GM12878 (cell line): ENCODE measurements around the gene CWF19L2. TPM values are rescaled to one million over a fixed set of nuclear protein-coding genes. Genes with fewer than 3 reads are reported as not detected.

Source experiments
- ATAC-seq: fragments of 200-7000 bp; cut with Tn5 transposase; 3 replicates; pipeline ENCODE4 v1.9.1; 2020; ENCODE audit warnings: mild to moderate bottlenecking, moderate library complexity
- BruUV-seq: library from RNA; stranded (reverse); fragments of 400-500 nt; replicated peaks from 2 replicates; lab custom pipeline; 2021; lab: Mats Ljungman, UMichigan
- CTCF ChIA-PET: fragments of 300-600 bp; sonication (Branson Sonifier 250); formaldehyde crosslinking; extraction: SDS; loops from one replicate; lab custom pipeline; 2021; ENCODE audit warnings: inconsistent platforms; lab: Yijun Ruan, JAX
- POLR2A ChIA-PET: fragments of 350-600 bp; formaldehyde crosslinking; extraction: SDS; loops from one replicate; lab custom pipeline; 2021; ENCODE audit warnings: inconsistent platforms; lab: Charles Lee
- RAD21 ChIA-PET: fragments of 300-600 bp; sonication (Branson Sonifier 250); formaldehyde crosslinking; loops from one replicate; lab custom pipeline; 2023; ENCODE audit warnings: antibody characterized with exemption; ENCODE audit not compliant: unreplicated experiment; lab: Charles Lee
- SMC1A ChIA-PET: fragments of 300-600 bp; sonication (Branson Sonifier 250); formaldehyde crosslinking; loops from one replicate; lab custom pipeline; 2023; ENCODE audit not compliant: unreplicated experiment, uncharacterized antibody; lab: Charles Lee
- DNase-seq: peaks from one replicate; pipeline ENCODE4 v3.0.0-alpha.2; 2011; ENCODE audit warnings: low read depth, low spot score
- FAIRE-seq: peaks from 3 replicates; lab custom pipeline; 2011; peaks lifted over from hg19 to GRCh38; lab: Jason Lieb, UNC
- H2AFZ ChIP-seq: 2 replicates; pipeline ENCODE4 v1.6.0; 2011; ENCODE audit warnings: low read depth, low read length, control low read depth; ENCODE audit not compliant: control insufficient read depth
- H3K27ac ChIP-seq: 2 replicates; pipeline ENCODE4 v1.5.1; 2011; ENCODE audit warnings: control low read depth; ENCODE audit not compliant: control insufficient read depth, insufficient read depth
- H3K27me3 ChIP-seq, 2 experiments: replicated peaks in 1 of 2; 2 replicates each; pipeline versions ENCODE4 v1.6.0 to v1.6.1; 2011; ENCODE audit warnings: low read length in 1 of 2; ENCODE audit not compliant: control insufficient read depth in 2 of 2, insufficient read depth in 2 of 2
- H3K36me3 ChIP-seq, 2 experiments: 2 replicates each; pipeline ENCODE4 v1.5.1; 2011; ENCODE audit warnings: low read length in 1 of 2; ENCODE audit not compliant: control insufficient read depth in 2 of 2, insufficient read depth in 2 of 2
- H3K4me1 ChIP-seq: 2 replicates; pipeline ENCODE4 v1.6.1; 2011; ENCODE audit warnings: mild to moderate bottlenecking, low read length, moderate library complexity, mixed read lengths; ENCODE audit not compliant: control insufficient read depth, insufficient read depth
- H3K4me2 ChIP-seq: 2 replicates; pipeline ENCODE4 v1.6.0; 2011; ENCODE audit warnings: control low read depth; ENCODE audit not compliant: control insufficient read depth, insufficient read depth
- H3K4me3 ChIP-seq: fragments of 200-600 bp; sonication (generic); 2 replicates; pipeline ENCODE4 v1.5.1; 2016
- H3K79me2 ChIP-seq: 2 replicates; pipeline ENCODE4 v1.6.0; 2011; ENCODE audit warnings: low read length; ENCODE audit not compliant: control insufficient read depth, insufficient read depth
- H3K9ac ChIP-seq: 2 replicates; pipeline ENCODE4 v1.8.0; 2011; ENCODE audit warnings: low read length, control low read depth, mixed read lengths; ENCODE audit not compliant: control insufficient read depth, insufficient read depth
- H3K9me3 ChIP-seq: replicated peaks from 3 replicates; pipeline ENCODE4 v1.5.1; 2011; ENCODE audit warnings: mild to moderate bottlenecking, low read length; ENCODE audit not compliant: control insufficient read depth, insufficient read depth
- H4K20me1 ChIP-seq: 2 replicates; pipeline ENCODE4 v1.6.0; 2011; ENCODE audit not compliant: control insufficient read depth, insufficient read depth
- ASH2L ChIP-seq: fragments of 300-600, 200-600 bp; sonication (generic); IDR thresholded peaks from 2 replicates; pipeline ENCODE4 v1.6.1; 2017; ENCODE audit warnings: low read depth, mild to moderate bottlenecking, borderline replicate concordance
- DPF2 ChIP-seq: fragments of 450-650 bp; IDR thresholded peaks from 2 replicates; pipeline ENCODE4 v1.6.1; 2017; ENCODE audit warnings: mild to moderate bottlenecking
- IRF4 ChIP-seq: IDR thresholded peaks from 2 replicates; pipeline ENCODE4 v1.6.1; 2011; ENCODE audit warnings: low read depth, low read length
- MEF2B ChIP-seq: fragments of 450-650 bp; IDR thresholded peaks from 2 replicates; pipeline ENCODE4 v1.6.1; 2018; ENCODE audit warnings: mild to moderate bottlenecking, moderate library complexity; ENCODE audit not compliant: partially characterized antibody, poor library complexity, severe bottlenecking
- MYC ChIP-seq: IDR thresholded peaks from 2 replicates; pipeline ENCODE4 v1.6.1; 2011; ENCODE audit warnings: mild to moderate bottlenecking, low read length, moderate library complexity, inconsistent platforms; ENCODE audit not compliant: insufficient read depth, insufficient replicate concordance, insufficient read length, severe bottlenecking
- NR2C1 ChIP-seq: fragments of 450-650 bp; IDR thresholded peaks from 2 replicates; pipeline ENCODE4 v1.6.1; 2017; ENCODE audit warnings: antibody characterized with exemption, mild to moderate bottlenecking, moderate library complexity
- PML ChIP-seq: IDR thresholded peaks from 2 replicates; pipeline ENCODE4 v1.6.1; 2012; ENCODE audit warnings: low read length, inconsistent platforms
- POLR2AphosphoS2 ChIP-seq: IDR thresholded peaks from 2 replicates; pipeline ENCODE4 v1.6.1; 2011; ENCODE audit warnings: low read depth, mild to moderate bottlenecking, low read length, improper control_type of control experiment, moderate library complexity
- SIN3A ChIP-seq: IDR thresholded peaks from 2 replicates; pipeline ENCODE4 v1.6.1; 2012; ENCODE audit warnings: low read depth, low read length, improper control_type of control experiment
- SMAD1 ChIP-seq: fragments of 450-650 bp; IDR thresholded peaks from 2 replicates; pipeline ENCODE4 v1.6.1; 2018; ENCODE audit warnings: mild to moderate bottlenecking, low read depth; ENCODE audit not compliant: partially characterized antibody
- SUPT20H ChIP-seq: IDR thresholded peaks from 2 replicates; pipeline ENCODE4 v1.6.1; 2011; ENCODE audit warnings: low read depth, mild to moderate bottlenecking, low read length, moderate library complexity, borderline replicate concordance; ENCODE audit not compliant: control insufficient read depth
- ZBED1 ChIP-seq: IDR thresholded peaks from 2 replicates; pipeline ENCODE4 v1.6.1; 2016; ENCODE audit warnings: borderline replicate concordance
- ZNF207 ChIP-seq: fragments of 450-650 bp; IDR thresholded peaks from 2 replicates; pipeline ENCODE4 v1.6.1; 2014; ENCODE audit warnings: antibody characterized with exemption, mild to moderate bottlenecking, borderline replicate concordance
- ZZZ3 ChIP-seq: IDR thresholded peaks from 2 replicates; pipeline ENCODE4 v1.6.1; 2011; ENCODE audit warnings: low read depth; ENCODE audit not compliant: control insufficient read depth, insufficient read length
- WGBS: methylation state at CpG from one replicate; pipeline ENCODE4 v1.1.6; 2016; ENCODE audit warnings: low lambda C conversion rate; ENCODE audit not compliant: insufficient replicate concordance, insufficient coverage; ENCODE audit errors: missing lambda C conversion rate; 5-methylcytosine and 5-hydroxymethylcytosine counted together
- in situ Hi-C: fragments of 300-500 bp; cut with MboI; formaldehyde crosslinking; loops from 9 replicates; pipeline ENCODE4 v1.14.3; 2018; ENCODE audit warnings: mixed read lengths
- intact Hi-C: fragments of 100-400 bp; cut with micrococcal nuclease; formaldehyde crosslinking; loops from one replicate; pipeline ENCODE4 v1.14.2; 2022; ENCODE audit not compliant: unreplicated experiment
- polyA plus RNA-seq, 11 experiments: library from polyadenylated mRNA; depleted of rRNA in 4 of 11; unstranded in 6 of 11; stranded (reverse) in 5 of 11; fragments of >200 nt; fragmentation: Nextera tagmentation in 4 of 11; fragmentation: Illumina TruSeq in 1 of 11; extraction: Ambion mirVana in 4 of 11; extraction: Trizol in 1 of 11; gene quantifications; 1 replicate in 1 of 11; 2 replicates in 10 of 11; pipeline versions ENCODE4 v1.2.1 to v1.2.3, GENCODE V29; 2011 to 2016; ENCODE audit warnings: inconsistent platforms in 2 of 11, missing spikeins in 2 of 11, low read depth in 1 of 11
- total RNA-seq, 4 experiments: library from RNA; depleted of rRNA in 3 of 4; stranded (reverse); fragments of >200 nt in 3 of 4; fragmentation: Illumina TruSeq in 1 of 4; extraction: Trizol in 1 of 4; gene quantifications; 2 replicates each; pipeline versions ENCODE4 v1.2.1 to v1.2.3, GENCODE V29; 2013 to 2021
- TF ChIP-seq, protein P1 (sequence below): fragments of 450-650 bp; IDR thresholded peaks from 2 replicates; pipeline ENCODE4 v1.6.1; 2016; ENCODE audit warnings: mild to moderate bottlenecking, moderate library complexity, borderline replicate concordance
- TF ChIP-seq, protein P2 (sequence below): fragments of 450-650 bp; formaldehyde crosslinking; IDR thresholded peaks from 2 replicates; pipeline ENCODE4 v1.5.0; 2022; ENCODE audit warnings: mild to moderate bottlenecking, missing genetic modification characterization

Gene CWF19L2
- total and polyA plus RNA-seq, 10 of the 15 experiments (the other 5 are each of a cell fraction or from before 2014, with no cell fraction given), result 4.5 to 18.8 (median 7.2) TPM

DNA sequence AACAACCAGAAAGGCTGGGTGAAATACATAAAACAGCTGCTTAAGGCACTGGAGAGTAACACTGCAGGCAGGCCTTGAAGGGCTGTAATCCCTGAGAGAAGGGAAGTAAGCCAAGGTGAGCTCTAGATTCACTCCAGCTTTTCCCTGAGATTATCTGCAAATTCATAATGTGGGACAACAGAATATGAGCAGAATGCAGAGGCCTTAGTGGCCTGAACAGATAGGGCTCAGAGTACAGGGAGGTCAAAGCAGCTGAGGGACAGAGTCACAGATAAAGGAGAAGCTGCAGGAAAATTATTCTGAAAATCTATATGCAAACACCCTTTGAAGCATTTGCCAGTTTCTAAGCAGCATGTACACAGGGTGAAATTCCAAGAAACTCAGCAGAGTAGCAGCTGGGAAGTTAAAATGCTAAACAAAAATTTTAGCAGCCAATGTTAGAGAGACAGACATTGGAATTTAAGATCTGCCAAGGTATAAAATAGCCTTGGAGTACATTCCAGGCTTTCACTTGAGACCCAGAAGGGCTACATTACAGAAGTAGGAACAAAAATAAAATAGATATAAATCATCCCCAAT, 48.1 kb upstream of the CWF19L2 start (continued):
- no peak for TF ChIP-seq MEF2B

DNA sequence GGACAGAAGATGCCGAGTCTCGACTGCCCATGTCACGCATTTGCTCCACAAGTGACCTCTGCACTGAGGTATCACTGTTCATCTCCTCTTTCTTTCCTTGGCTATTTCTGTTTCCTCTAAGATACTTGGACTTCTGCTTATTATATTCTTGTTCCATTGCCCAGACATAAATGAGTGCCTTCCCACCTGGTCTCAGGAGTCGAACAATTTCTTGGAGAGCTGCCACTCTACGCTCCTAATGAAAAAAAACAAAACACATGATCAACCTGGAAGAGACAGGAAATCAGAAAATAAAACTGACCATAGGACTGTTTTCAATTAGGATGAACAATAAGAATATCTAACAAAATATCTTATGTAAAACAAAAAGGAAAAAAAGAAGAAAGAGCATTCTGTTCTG, 47.4 kb upstream of the CWF19L2 start:
- no TSS peak for BruUV-seq
- H3K27ac ChIP-seq, result no peak overlapping the region
- H3K79me2 ChIP-seq, result no peaks in the 10 kb centered on the region
- H3K36me3 ChIP-seq, result peaks cover 1 to 4% of the 10 kb centered on the region in 2 experiments; a peak in 2 of 4 replicates
- in situ Hi-C loops, result no loop called here
- 100% methylated on average over 5 of the region's 5 CpGs for WGBS
- no peak overlapping the region for H3K4me3 ChIP-seq
- CTCF ChIA-PET, result interaction anchor here (1.0 kb wide), 1 partner anchor 29 kb away, joined by 3 read pairs; no protein-coding TSS in a partner anchor
- H3K4me1 ChIP-seq, result no peaks in the 10 kb centered on the region
- FAIRE-seq (no peak), ATAC-seq (no peak), DNase-seq (no peak)
- H4K20me1 ChIP-seq, result no peaks in the 10 kb centered on the region
- no peak overlapping the region for H2AFZ ChIP-seq
- H3K9me3 ChIP-seq, result peaks cover 4% of the 10 kb centered on the region; the same call in 1 of the 3 replicates
- H3K4me2 ChIP-seq, result no peak overlapping the region
- H3K9ac ChIP-seq, result no peak overlapping the region
- POLR2A ChIA-PET, result no interaction called here
- SMC1A ChIA-PET, result interaction anchor here (1.3 kb wide), 1 partner anchor 27 kb away, joined by 3 read pairs; no protein-coding TSS in a partner anchor
- intact Hi-C loops, result no loop called here
- no peaks in the 10 kb centered on the region for H3K27me3 ChIP-seq
- RAD21 ChIA-PET, result no interaction called here
- no peak for TF ChIP-seq PML
- no peak for TF ChIP-seq MYC
- TF ChIP-seq, protein P1, sequence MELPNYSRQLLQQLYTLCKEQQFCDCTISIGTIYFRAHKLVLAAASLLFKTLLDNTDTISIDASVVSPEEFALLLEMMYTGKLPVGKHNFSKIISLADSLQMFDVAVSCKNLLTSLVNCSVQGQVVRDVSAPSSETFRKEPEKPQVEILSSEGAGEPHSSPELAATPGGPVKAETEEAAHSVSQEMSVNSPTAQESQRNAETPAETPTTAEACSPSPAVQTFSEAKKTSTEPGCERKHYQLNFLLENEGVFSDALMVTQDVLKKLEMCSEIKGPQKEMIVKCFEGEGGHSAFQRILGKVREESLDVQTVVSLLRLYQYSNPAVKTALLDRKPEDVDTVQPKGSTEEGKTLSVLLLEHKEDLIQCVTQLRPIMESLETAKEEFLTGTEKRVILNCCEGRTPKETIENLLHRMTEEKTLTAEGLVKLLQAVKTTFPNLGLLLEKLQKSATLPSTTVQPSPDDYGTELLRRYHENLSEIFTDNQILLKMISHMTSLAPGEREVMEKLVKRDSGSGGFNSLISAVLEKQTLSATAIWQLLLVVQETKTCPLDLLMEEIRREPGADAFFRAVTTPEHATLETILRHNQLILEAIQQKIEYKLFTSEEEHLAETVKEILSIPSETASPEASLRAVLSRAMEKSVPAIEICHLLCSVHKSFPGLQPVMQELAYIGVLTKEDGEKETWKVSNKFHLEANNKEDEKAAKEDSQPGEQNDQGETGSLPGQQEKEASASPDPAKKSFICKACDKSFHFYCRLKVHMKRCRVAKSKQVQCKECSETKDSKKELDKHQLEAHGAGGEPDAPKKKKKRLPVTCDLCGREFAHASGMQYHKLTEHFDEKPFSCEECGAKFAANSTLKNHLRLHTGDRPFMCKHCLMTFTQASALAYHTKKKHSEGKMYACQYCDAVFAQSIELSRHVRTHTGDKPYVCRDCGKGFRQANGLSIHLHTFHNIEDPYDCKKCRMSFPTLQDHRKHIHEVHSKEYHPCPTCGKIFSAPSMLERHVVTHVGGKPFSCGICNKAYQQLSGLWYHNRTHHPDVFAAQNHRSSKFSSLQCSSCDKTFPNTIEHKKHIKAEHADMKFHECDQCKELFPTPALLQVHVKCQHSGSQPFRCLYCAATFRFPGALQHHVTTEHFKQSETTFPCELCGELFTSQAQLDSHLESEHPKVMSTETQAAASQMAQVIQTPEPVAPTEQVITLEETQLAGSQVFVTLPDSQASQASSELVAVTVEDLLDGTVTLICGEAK, result no peak
- TF ChIP-seq DPF2, result no peak
- no peak for TF ChIP-seq ZNF207
- no peak for TF ChIP-seq ZBED1
- no peak for TF ChIP-seq SIN3A
- TF ChIP-seq ASH2L, result no peak
- TF ChIP-seq ZZZ3, result no peak
- TF ChIP-seq, protein P2, sequence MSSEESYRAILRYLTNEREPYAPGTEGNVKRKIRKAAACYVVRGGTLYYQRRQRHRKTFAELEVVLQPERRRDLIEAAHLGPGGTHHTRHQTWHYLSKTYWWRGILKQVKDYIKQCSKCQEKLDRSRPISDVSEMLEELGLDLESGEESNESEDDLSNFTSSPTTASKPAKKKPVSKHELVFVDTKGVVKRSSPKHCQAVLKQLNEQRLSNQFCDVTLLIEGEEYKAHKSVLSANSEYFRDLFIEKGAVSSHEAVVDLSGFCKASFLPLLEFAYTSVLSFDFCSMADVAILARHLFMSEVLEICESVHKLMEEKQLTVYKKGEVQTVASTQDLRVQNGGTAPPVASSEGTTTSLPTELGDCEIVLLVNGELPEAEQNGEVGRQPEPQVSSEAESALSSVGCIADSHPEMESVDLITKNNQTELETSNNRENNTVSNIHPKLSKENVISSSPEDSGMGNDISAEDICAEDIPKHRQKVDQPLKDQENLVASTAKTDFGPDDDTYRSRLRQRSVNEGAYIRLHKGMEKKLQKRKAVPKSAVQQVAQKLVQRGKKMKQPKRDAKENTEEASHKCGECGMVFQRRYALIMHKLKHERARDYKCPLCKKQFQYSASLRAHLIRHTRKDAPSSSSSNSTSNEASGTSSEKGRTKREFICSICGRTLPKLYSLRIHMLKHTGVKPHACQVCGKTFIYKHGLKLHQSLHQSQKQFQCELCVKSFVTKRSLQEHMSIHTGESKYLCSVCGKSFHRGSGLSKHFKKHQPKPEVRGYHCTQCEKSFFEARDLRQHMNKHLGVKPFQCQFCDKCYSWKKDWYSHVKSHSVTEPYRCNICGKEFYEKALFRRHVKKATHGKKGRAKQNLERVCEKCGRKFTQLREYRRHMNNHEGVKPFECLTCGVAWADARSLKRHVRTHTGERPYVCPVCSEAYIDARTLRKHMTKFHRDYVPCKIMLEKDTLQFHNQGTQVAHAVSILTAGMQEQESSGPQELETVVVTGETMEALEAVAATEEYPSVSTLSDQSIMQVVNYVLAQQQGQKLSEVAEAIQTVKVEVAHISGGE, result no peak
- no peak for TF ChIP-seq SUPT20H
- TF ChIP-seq POLR2AphosphoS2, result no peak
- no peak for TF ChIP-seq IRF4
- TF ChIP-seq SMAD1, result no peak
- TF ChIP-seq NR2C1, result no peak
